ENCODE data around the gene FBN1. TPM values are rescaled to one million over a fixed set of nuclear protein-coding genes. Genes with fewer than 3 reads are reported as not detected.

The FBN1 gene
- total and polyA plus RNA-seq, 2 donors (not counting 3 experiments of a cell fraction or from before 2014, with no cell fraction given) = 107 to 111 TPM

DNA sequence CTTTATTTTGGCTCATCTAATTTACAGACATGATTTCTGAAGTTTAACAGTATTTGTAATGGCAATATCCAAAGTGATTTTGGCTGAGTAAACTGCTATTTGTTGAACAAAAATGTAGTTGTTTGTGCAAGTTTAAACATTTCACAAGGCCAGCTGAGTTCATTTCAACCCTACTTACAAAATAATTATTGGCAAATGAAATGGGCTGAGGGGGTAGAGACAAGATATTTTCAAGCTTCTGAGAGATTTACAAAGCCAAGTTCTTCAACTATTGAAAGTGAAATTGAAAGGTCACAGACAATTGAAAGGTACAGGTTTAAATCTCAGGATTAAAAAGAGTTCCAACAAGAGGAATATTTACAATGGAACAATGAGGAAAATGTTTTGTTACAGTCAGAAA lies 237.2 kb downstream of the FBN1 start:
- DNase-seq (ENCODE audit: low read depth, low spot score) = no peak
- intact Hi-C loops (cut with micrococcal nuclease) = no loop called here
- TF ChIP-seq, protein P1, sequence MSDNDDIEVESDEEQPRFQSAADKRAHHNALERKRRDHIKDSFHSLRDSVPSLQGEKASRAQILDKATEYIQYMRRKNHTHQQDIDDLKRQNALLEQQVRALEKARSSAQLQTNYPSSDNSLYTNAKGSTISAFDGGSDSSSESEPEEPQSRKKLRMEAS (IDR thresholded peaks at IDR 0.05; ENCODE audit: insufficient read depth, insufficient read length) = no peak
- TF ChIP-seq, protein P2, sequence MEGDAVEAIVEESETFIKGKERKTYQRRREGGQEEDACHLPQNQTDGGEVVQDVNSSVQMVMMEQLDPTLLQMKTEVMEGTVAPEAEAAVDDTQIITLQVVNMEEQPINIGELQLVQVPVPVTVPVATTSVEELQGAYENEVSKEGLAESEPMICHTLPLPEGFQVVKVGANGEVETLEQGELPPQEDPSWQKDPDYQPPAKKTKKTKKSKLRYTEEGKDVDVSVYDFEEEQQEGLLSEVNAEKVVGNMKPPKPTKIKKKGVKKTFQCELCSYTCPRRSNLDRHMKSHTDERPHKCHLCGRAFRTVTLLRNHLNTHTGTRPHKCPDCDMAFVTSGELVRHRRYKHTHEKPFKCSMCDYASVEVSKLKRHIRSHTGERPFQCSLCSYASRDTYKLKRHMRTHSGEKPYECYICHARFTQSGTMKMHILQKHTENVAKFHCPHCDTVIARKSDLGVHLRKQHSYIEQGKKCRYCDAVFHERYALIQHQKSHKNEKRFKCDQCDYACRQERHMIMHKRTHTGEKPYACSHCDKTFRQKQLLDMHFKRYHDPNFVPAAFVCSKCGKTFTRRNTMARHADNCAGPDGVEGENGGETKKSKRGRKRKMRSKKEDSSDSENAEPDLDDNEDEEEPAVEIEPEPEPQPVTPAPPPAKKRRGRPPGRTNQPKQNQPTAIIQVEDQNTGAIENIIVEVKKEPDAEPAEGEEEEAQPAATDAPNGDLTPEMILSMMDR (IDR thresholded peaks at IDR 0.05; ENCODE audit: extremely low read depth in 1 of 2, insufficient read depth in 1 of 2, low read depth in 1 of 2, low read length in 2 of 2) = no peak
- no peak for TF ChIP-seq GATA2 (IDR thresholded peaks at IDR 0.05; ENCODE audit: insufficient read depth, insufficient read length, low read depth, low read length)
- TF ChIP-seq FOS (IDR thresholded peaks at IDR 0.05; ENCODE audit: borderline replicate concordance, insufficient read depth, low read length) = no peak
- no peak for TF ChIP-seq EZH2 (IDR thresholded peaks at IDR 0.05; ENCODE audit: borderline replicate concordance, low read depth, low read length, severe bottlenecking)
- TF ChIP-seq MYC (IDR thresholded peaks at IDR 0.05; ENCODE audit: low read depth, low read length) = no peak
- TF ChIP-seq POLR2A (IDR thresholded peaks at IDR 0.05; ENCODE audit: low read depth, low read length) = no peak
- no peak for TF ChIP-seq POLR2AphosphoS5 (IDR thresholded peaks at IDR 0.05; ENCODE audit: insufficient read depth, low read depth, low read length)
- TF ChIP-seq JUN (IDR thresholded peaks at IDR 0.05; ENCODE audit: borderline replicate concordance, insufficient read depth, insufficient read length, low read depth) = no peak
- FAIRE-seq = no peak
- CTCF ChIA-PET = no interaction called here
- H3K9ac ChIP-seq (replicated peaks; ENCODE audit: extremely low read depth, insufficient read depth, low read length) = no peak overlapping the region
- H3K9me3 ChIP-seq (replicated peaks; ENCODE audit: control insufficient read depth, insufficient read depth, low read length) = no peaks in the 10 kb centered on the region
- no peak overlapping the region for H2AFZ ChIP-seq (ENCODE audit: low read depth, low read length)
- H3K9me1 ChIP-seq (replicated peaks; ENCODE audit: control insufficient read depth, extremely low read depth, insufficient read depth, low read length) = no peaks in the 10 kb centered on the region
- no peak overlapping the region for H3K4me3 ChIP-seq (replicated peaks in 1 of 3; ENCODE audit: insufficient read depth in 1 of 3, low read depth in 1 of 3, low read length in 3 of 3)
- dilution Hi-C loops (cut with MboI; ENCODE audit: extremely low pct_ligation_motif_present, low sequenced_read_pairs) = no loop called here
- no peaks in the 10 kb centered on the region for H3K27me3 ChIP-seq (ENCODE audit: control insufficient read depth in 2 of 2, insufficient read depth in 2 of 2, low read length in 2 of 2)
- POLR2A ChIA-PET = no interaction called here
- no peak overlapping the region for H3K4me2 ChIP-seq (ENCODE audit: insufficient read depth, low read length)
- H3K4me1 ChIP-seq (ENCODE audit: control insufficient read depth, extremely low read depth, insufficient read depth, low read length) = no peaks in the 10 kb centered on the region
- no peaks in the 10 kb centered on the region for H3K79me2 ChIP-seq (ENCODE audit: control insufficient read depth, insufficient read depth, low read length)
- peaks cover 2 to 11% of the 10 kb centered on the region in 2 experiments for H3K36me3 ChIP-seq (ENCODE audit: control insufficient read depth in 2 of 2, extremely low read depth in 1 of 2, insufficient read depth in 2 of 2, low read length in 2 of 2)
- BruUV-seq (replicated peaks) = no TSS peak
- H4K20me1 ChIP-seq (replicated peaks; ENCODE audit: control insufficient read depth, extremely low read depth, insufficient read depth, low read length) = no peaks in the 10 kb centered on the region
- no peak overlapping the region for H3K27ac ChIP-seq (ENCODE audit: insufficient read depth, low read depth, low read length)

Data from endothelial cell of umbilical vein (primary cell).